Measurements from ENCODE around the gene MAGI1. TPM values are rescaled to one million over a fixed set of nuclear protein-coding genes. Genes with fewer than 3 reads are reported as not detected.

Gene MAGI1
- total RNA-seq, 4 donors from 2014 or later = 42.4 to 71.6 (median 50.2) TPM

GRCh38 chr3:65318231-65318630, 720.5 kb downstream of the MAGI1 start:
- TF ChIP-seq POLR2A (IDR thresholded peaks at IDR 0.05) = no peak
- TF ChIP-seq CTCF (IDR thresholded peaks at IDR 0.05) = no peak

GRCh38 chr3:65314916-65315315, 723.8 kb downstream of the MAGI1 start:
- 35 to 60% methylated on average over 1 of the region's 1 CpG for WGBS, 2 donors
- no peak for DNase-seq (ENCODE audit: low spot score in 2 of 2)
- no peak overlapping the region for H3K4me3 ChIP-seq (ENCODE audit: low read depth, poor library complexity, severe bottlenecking)
- TF ChIP-seq POLR2A (IDR thresholded peaks at IDR 0.05) (no peak), CTCF (IDR thresholded peaks at IDR 0.05) (no peak)
- intact Hi-C loops (cut with DNase I; ENCODE audit: low total_unique reads) = no loop called here

More at GRCh38 chr3:65318231-65318630, 720.5 kb downstream of the MAGI1 start:
- intact Hi-C loops (cut with DNase I; ENCODE audit: low total_unique reads) = no loop called here
- no peak overlapping the region for H3K4me3 ChIP-seq (ENCODE audit: low read depth, poor library complexity, severe bottlenecking)
- DNase-seq (ENCODE audit: low spot score in 2 of 2) = no peak
- WGBS, 2 donors = 80 to 91% methylated on average over 1 of the region's 1 CpG

- TF ChIP-seq CTCF (IDR thresholded peaks at IDR 0.05) = no peak
- TF ChIP-seq POLR2A (IDR thresholded peaks at IDR 0.05) = no peak
- intact Hi-C loops (cut with DNase I; ENCODE audit: low total_unique reads) = no loop called here
- H3K4me3 ChIP-seq (ENCODE audit: low read depth, poor library complexity, severe bottlenecking) = no peak overlapping the region
- no peak for DNase-seq (ENCODE audit: low spot score in 2 of 2)
- 54 to 60% methylated on average over 4 of the region's 4 CpGs for WGBS, 2 donors
These were observed 724.4 kb downstream of the MAGI1 start for GRCh38 chr3:65314269-65314668.

- TF ChIP-seq POLR2A (IDR thresholded peaks at IDR 0.05) (no peak), CTCF (IDR thresholded peaks at IDR 0.05) (no peak)
- no peak for DNase-seq (ENCODE audit: low spot score in 2 of 2)
- intact Hi-C loops (cut with DNase I; ENCODE audit: low total_unique reads) = no loop called here
- no peak overlapping the region for H3K4me3 ChIP-seq (ENCODE audit: low read depth, poor library complexity, severe bottlenecking)
- 72 to 81% methylated on average over 2 of the region's 2 CpGs for WGBS, 2 donors
These were observed 725.1 kb downstream of the MAGI1 start for GRCh38 chr3:65313666-65314065.

- intact Hi-C loops (cut with DNase I; ENCODE audit: low total_unique reads) = no loop called here
- no peak overlapping the region for H3K4me3 ChIP-seq (ENCODE audit: low read depth, poor library complexity, severe bottlenecking)
- 89 to 97% methylated on average over 4 of the region's 4 CpGs for WGBS, 2 donors
- no peak for TF ChIP-seq POLR2A (IDR thresholded peaks at IDR 0.05)
- no peak for TF ChIP-seq CTCF (IDR thresholded peaks at IDR 0.05)
- DNase-seq (ENCODE audit: low spot score in 2 of 2) = no peak
These were observed 732.9 kb downstream of the MAGI1 start for GRCh38 chr3:65305836-65306235.

Other genes with a start within 250 kb of the MAGI1 start
- 10 to 100 TPM; 13.7 to 29.1 (median 21.9) TPM for gene SLC25A26, start 182.1 kb upstream of the MAGI1 start, total RNA-seq

Data from lower leg skin (tissue), 4 donors.